AG04450 (cell line): ENCODE measurements around the gene RFPL1. TPM values are rescaled to one million over a fixed set of nuclear protein-coding genes. Genes with fewer than 3 reads are reported as not detected.
"Not testable (repeated sequence)": the region's sequence is repeated elsewhere in the genome, so short reads cannot be mapped to it uniquely, and the experiment has no call there.

Experiments
- CTCF ChIA-PET: fragments of 300-600, 350-600 bp; formaldehyde crosslinking; extraction: SDS; loops from one replicate; lab custom pipeline; 2022; ENCODE audit warnings: antibody characterized with exemption, inconsistent platforms; lab: Charles Lee
- POLR2A ChIA-PET: fragments of 350-600 bp; formaldehyde crosslinking; extraction: SDS; loops from one replicate; lab custom pipeline; 2021; ENCODE audit warnings: antibody characterized with exemption, inconsistent platforms; lab: Yijun Ruan, JAX
- DNase-seq: peaks from one replicate; pipeline ENCODE4 v3.0.0-alpha.2; 2011; ENCODE audit warnings: low read depth, low spot score
- H3K27ac ChIP-seq: one replicate; pipeline ENCODE4 v1.5.1; 2012; ENCODE audit warnings: low read depth, low read length, control low read depth
- H3K27me3 ChIP-seq: one replicate; pipeline ENCODE4 v1.6.0; 2012; ENCODE audit warnings: low read length; ENCODE audit not compliant: control insufficient read depth, insufficient read depth
- H3K4me3 ChIP-seq: 2 replicates; pipeline ENCODE4 v1.5.1; 2011; ENCODE audit warnings: mild to moderate bottlenecking, low read depth, low read length, control low read depth
- H3K9me3 ChIP-seq: 2 replicates; pipeline ENCODE4 v1.5.1; 2012; ENCODE audit warnings: low read length; ENCODE audit not compliant: control insufficient read depth, insufficient read depth
- CTCF ChIP-seq: IDR thresholded peaks from 2 replicates; pipeline ENCODE4 v1.5.1; 2011; ENCODE audit warnings: low read depth, low read length, control low read depth, inconsistent platforms
- polyA plus RNA-seq: library from polyadenylated mRNA; depleted of rRNA; stranded (reverse); fragments of >200 nt; gene quantifications from 2 replicates; pipeline ENCODE4 v1.2.3, GENCODE V29; 2011

The RFPL1 gene
- polyA plus RNA-seq, 1 experiment, result not detected

- Histone ChIP-seq H3K9me3 (no peaks in the 10 kb centered on the region; the same call in 1 of the 2 replicates), H3K27me3 (peaks cover 41% of the 10 kb centered on the region), H3K4me3 (no peak overlapping the region), H3K27ac (no peak overlapping the region)
- ChIA-PET CTCF (interaction anchor here (0.6 kb wide), 1 partner anchor 10 kb away, joined by 3 read pairs; no protein-coding TSS in a partner anchor), POLR2A (interaction anchor here (0.6 kb wide), 1 partner anchor 997 kb away, joined by 3 read pairs; no protein-coding TSS in a partner anchor)
- no peak for TF ChIP-seq CTCF
- no peak for DNase-seq
Observed at GRCh38 chr22:29482726-29483125, 44.3 kb downstream of the RFPL1 start.

GRCh38 chr22:29483254-29483653, 44.9 kb downstream of the RFPL1 start:
- Histone ChIP-seq H3K4me3 (no peak overlapping the region), H3K27me3 (peaks cover 35% of the 10 kb centered on the region), H3K9me3 (no peaks in the 10 kb centered on the region; the same call in 1 of the 2 replicates), H3K27ac (no peak overlapping the region)
- no peak for DNase-seq
- no peak for TF ChIP-seq CTCF
- CTCF ChIA-PET, result no interaction called here
- POLR2A ChIA-PET, result no interaction called here

DNA sequence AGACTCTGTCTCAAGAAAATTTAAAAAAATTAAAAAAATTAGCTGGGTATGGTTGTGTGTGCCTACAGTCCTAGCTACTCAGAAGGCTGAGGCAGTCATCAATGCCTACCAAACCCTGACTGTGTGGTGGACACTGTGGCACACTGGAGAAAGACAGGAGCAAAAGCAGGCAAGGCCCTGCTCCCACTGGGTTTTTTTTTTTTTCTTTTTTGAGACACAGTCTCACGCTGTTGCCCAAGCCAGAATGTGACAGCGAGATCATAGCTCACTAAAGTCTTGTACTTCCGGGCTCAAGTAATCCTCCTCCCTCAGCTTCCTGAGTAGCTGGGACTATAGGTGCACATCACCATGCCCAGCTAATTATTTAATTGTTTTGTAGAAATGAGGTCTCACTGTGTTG, 46.3 kb downstream of the RFPL1 start:
- ChIA-PET CTCF (interaction anchor here (0.6 to 1.2 kb wide), 3 partner anchors 13 to 14 kb away, joined by 3 to 8 read pairs (median 5); no protein-coding TSS in a partner anchor), POLR2A (no interaction called here)

DNA sequence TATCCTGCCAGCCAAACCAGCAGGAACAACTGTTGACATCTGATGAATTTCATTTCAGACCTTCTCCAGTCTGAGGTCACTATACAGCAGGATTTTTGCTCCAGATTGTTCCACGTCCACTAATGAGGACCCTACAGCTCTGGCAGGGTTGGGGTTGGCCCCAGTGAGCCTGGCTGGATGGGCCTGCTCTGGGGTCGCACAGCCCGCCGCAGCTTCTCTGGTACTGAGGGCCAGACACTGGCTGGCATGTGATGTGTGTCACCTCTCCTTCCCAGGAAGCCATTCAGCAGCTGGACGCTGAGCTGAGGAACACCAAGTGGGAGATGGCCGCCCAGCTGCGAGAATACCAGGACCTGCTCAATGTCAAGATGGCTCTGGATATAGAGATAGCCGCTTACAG, 47.1 kb downstream of the RFPL1 start:
- Histone ChIP-seq H3K4me3 (no peak overlapping the region), H3K27ac (no peak overlapping the region), H3K9me3 (no peaks in the 10 kb centered on the region; the same call in 1 of the 2 replicates), H3K27me3 (peaks cover 15% of the 10 kb centered on the region)
- TF ChIP-seq CTCF, result no peak
- no peak for DNase-seq
- ChIA-PET CTCF (interaction anchor here (0.6 to 1.2 kb wide), 2 partner anchors 13 to 14 kb away, joined by 5 to 8 read pairs; no protein-coding TSS in a partner anchor), POLR2A (no interaction called here)

More for the DNA sequence above, 46.3 kb downstream of the RFPL1 start:
- Histone ChIP-seq H3K9me3 (no peaks in the 10 kb centered on the region; the same call in 1 of the 2 replicates), H3K27ac (no peak overlapping the region), H3K4me3 (no peak overlapping the region), H3K27me3 (peaks cover 21% of the 10 kb centered on the region)
- TF ChIP-seq CTCF, result no peak
- no peak for DNase-seq

- Histone ChIP-seq H3K27me3 (no peaks in the 10 kb centered on the region), H3K4me3 (no peak overlapping the region), H3K27ac (no peak overlapping the region), H3K9me3 (no peaks in the 10 kb centered on the region)
- TF ChIP-seq CTCF, result no peak
- ChIA-PET POLR2A (interaction anchor here (0.6 to 0.7 kb wide), 2 partner anchors 18 to 24 kb away, joined by 4 read pairs; no protein-coding TSS in a partner anchor), CTCF (no interaction called here)
- DNase-seq, result no peak
Observed at GRCh38 chr22:29487426-29487986, 49.1 kb downstream of the RFPL1 start.

DNA sequence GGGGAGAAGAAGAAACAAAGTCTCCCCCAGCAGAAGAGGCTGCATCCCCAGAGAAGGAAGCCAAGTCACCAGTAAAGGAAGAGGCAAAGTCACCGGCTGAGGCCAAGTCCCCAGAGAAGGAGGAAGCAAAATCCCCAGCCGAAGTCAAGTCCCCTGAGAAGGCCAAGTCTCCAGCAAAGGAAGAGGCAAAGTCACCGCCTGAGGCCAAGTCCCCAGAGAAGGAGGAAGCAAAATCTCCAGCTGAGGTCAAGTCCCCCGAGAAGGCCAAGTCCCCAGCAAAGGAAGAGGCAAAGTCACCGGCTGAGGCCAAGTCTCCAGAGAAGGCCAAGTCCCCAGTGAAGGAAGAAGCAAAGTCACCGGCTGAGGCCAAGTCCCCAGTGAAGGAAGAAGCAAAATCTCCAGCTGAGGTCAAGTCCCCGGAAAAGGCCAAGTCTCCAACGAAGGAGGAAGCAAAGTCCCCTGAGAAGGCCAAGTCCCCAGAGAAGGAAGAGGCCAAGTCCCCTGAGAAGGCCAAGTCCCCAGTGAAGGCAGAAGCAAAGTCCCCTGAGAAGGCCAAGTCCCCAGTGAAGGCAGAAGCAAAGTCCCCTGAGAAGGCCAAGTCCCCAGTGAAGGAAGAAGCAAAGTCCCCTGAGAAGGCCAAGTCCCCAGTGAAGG, 50.9 kb downstream of the RFPL1 start:
- DNase-seq, H3K9me3 ChIP-seq, POLR2A ChIA-PET, CTCF ChIA-PET, H3K4me3 ChIP-seq, H3K27me3 ChIP-seq, H3K27ac ChIP-seq: not testable (repeated sequence)
